GM23338 (cell line): ENCODE data around the gene L3MBTL4. TPM values are rescaled to one million over a fixed set of nuclear protein-coding genes. Genes with fewer than 3 reads are reported as not detected.

ENCODE experiments used
- ATAC-seq: fragments of 200-7000 bp; cut with Tn5 transposase; 3 replicates; pipeline ENCODE4 v1.9.1; 2020
- DNase-seq: peaks from one replicate; pipeline ENCODE4 v3.0.0-alpha.2; 2015; ENCODE audit warnings: low spot score
- H2AFZ ChIP-seq: fragments of 200-600 bp; sonication (generic); 2 replicates; pipeline ENCODE4 v1.8.0; 2016; ENCODE audit warnings: antibody characterized with exemption, mild to moderate bottlenecking, moderate library complexity
- H3F3A ChIP-seq: fragments of 200-600 bp; sonication (generic); replicated peaks from 2 replicates; pipeline ENCODE4 v1.8.0; 2017; ENCODE audit warnings: antibody characterized with exemption, mixed run types, low read depth
- H3K27ac ChIP-seq: fragments of 200-600 bp; sonication (generic); 2 replicates; pipeline ENCODE4 v1.6.1; 2016; ENCODE audit warnings: low read depth
- H3K27me3 ChIP-seq: fragments of 200-600 bp; sonication (generic); 2 replicates; pipeline ENCODE4 v1.8.0; 2016; ENCODE audit warnings: mild to moderate bottlenecking, mixed run types, moderate library complexity; ENCODE audit not compliant: insufficient read depth
- H3K36me3 ChIP-seq: fragments of 200-600 bp; sonication (generic); 2 replicates; pipeline ENCODE4 v1.8.0; 2016; ENCODE audit warnings: mild to moderate bottlenecking; ENCODE audit not compliant: insufficient read depth
- H3K4me1 ChIP-seq: fragments of 200-600 bp; sonication (generic); 2 replicates; pipeline ENCODE4 v1.8.0; 2016; ENCODE audit warnings: mild to moderate bottlenecking, moderate library complexity; ENCODE audit not compliant: insufficient read depth
- H3K4me2 ChIP-seq: fragments of 200-600 bp; sonication (generic); 2 replicates; pipeline ENCODE4 v1.7.1; 2017; ENCODE audit warnings: mixed run types
- H3K4me3 ChIP-seq: fragments of 200-600 bp; sonication (generic); 2 replicates; pipeline ENCODE4 v1.6.1; 2016; ENCODE audit warnings: mixed run types
- H3K79me2 ChIP-seq: fragments of 200-600 bp; sonication (generic); replicated peaks from 2 replicates; pipeline ENCODE4 v1.8.0; 2017; ENCODE audit warnings: mild to moderate bottlenecking; ENCODE audit not compliant: insufficient read depth
- H3K9me2 ChIP-seq: fragments of 200-600 bp; sonication (generic); 2 replicates; pipeline ENCODE4 v1.8.0; 2017; ENCODE audit not compliant: insufficient read depth
- H4K20me1 ChIP-seq: fragments of 200-600 bp; sonication (generic); replicated peaks from 2 replicates; pipeline ENCODE4 v1.8.0; 2017; ENCODE audit warnings: mild to moderate bottlenecking; ENCODE audit not compliant: insufficient read depth
- H3K27ac Mint-ChIP-seq: 2 replicates; pipeline ENCODE4 v1.8.0; 2020; ENCODE audit warnings: inconsistent platforms, mild to moderate bottlenecking, moderate library complexity, mixed read lengths
- H3K27me3 Mint-ChIP-seq: 3 replicates; pipeline ENCODE4 v1.8.0; 2022; ENCODE audit warnings: low read depth, mild to moderate bottlenecking, moderate library complexity, mixed read lengths, inconsistent platforms; ENCODE audit not compliant: insufficient read depth, poor library complexity
- H3K36me3 Mint-ChIP-seq: 3 replicates; pipeline ENCODE4 v1.8.0; 2021; ENCODE audit warnings: low read depth, mild to moderate bottlenecking, inconsistent platforms, moderate library complexity, mixed read lengths
- H3K4me1 Mint-ChIP-seq: 3 replicates; pipeline ENCODE4 v1.8.0; 2020; ENCODE audit warnings: mild to moderate bottlenecking, inconsistent platforms, mixed read lengths
- H3K4me3 Mint-ChIP-seq: 3 replicates; pipeline ENCODE4 v1.8.0; 2021; ENCODE audit warnings: moderate library complexity, mild to moderate bottlenecking, inconsistent platforms, mixed read lengths
- H3K9me3 Mint-ChIP-seq: 3 replicates; pipeline ENCODE4 v1.8.0; 2020; ENCODE audit warnings: moderate library complexity, mild to moderate bottlenecking, inconsistent platforms, mixed read lengths
- CTCF ChIP-seq, 2 experiments: fragments of 200-600 bp in 1 of 2; sonication (generic) in 1 of 2; conservative IDR thresholded peaks; 2 replicates each; pipeline versions ENCODE4 v1.5.1 to v1.6.1; 2016 to 2017; ENCODE audit warnings: antibody characterized with exemption in 2 of 2, low read depth in 2 of 2, mild to moderate bottlenecking in 2 of 2, moderate library complexity in 1 of 2
- JUNB ChIP-seq: IDR thresholded peaks from one replicate; pipeline ENCODE4 v1.6.1; 2016; ENCODE audit warnings: antibody characterized with exemption; ENCODE audit not compliant: unreplicated experiment
- STAT1 ChIP-seq: IDR thresholded peaks from one replicate; pipeline ENCODE4 v1.6.1; 2016; ENCODE audit warnings: antibody characterized with exemption; ENCODE audit not compliant: unreplicated experiment
- ZNF462 ChIP-seq: fragments of 250-450 bp; sonication (Bioruptor Pico); IDR thresholded peaks from 2 replicates; pipeline ENCODE4 v1.5.0; 2020; ENCODE audit warnings: mild to moderate bottlenecking, moderate library complexity
- polyA plus RNA-seq: library from polyadenylated mRNA; unstranded; fragments of >200 nt; fragmentation: Nextera tagmentation; extraction: Ambion mirVana; gene quantifications from 2 replicates; pipeline ENCODE4 v1.2.1, GENCODE V29; 2016
- total RNA-seq: library from RNA; depleted of rRNA; stranded (reverse); fragments of >200 nt; shearing (Covaris generic); gene quantifications from 2 replicates; pipeline ENCODE4 v1.2.3, GENCODE V29; 2014

Gene L3MBTL4
- total and polyA plus RNA-seq, 2 experiments from 2014 or later = 0.48 to 2.8 TPM

- no peak for TF ChIP-seq ZNF462 (CRISPR knock-in tag)
- no peak for TF ChIP-seq STAT1
Observed at GRCh38 chr18:6404834-6405233, 9.9 kb downstream of the L3MBTL4 start (continued).

- H3K4me1 Mint-ChIP-seq = peaks cover 7% of the 10 kb centered on the region
- H3K36me3 Mint-ChIP-seq = no peaks in the 10 kb centered on the region
- Histone ChIP-seq H2AFZ (no peak overlapping the region), H3K27ac (no peak overlapping the region), H3K27me3 (no peaks in the 10 kb centered on the region), H3K4me2 (no peak overlapping the region), H3K36me3 (no peaks in the 10 kb centered on the region), H3K4me3 (no peak overlapping the region), H3K79me2 (no peaks in the 10 kb centered on the region), H3K9me2 (no peaks in the 10 kb centered on the region), H3F3A (no peaks in the 10 kb centered on the region), H4K20me1 (no peaks in the 10 kb centered on the region), H3K4me1 (peaks cover 7% of the 10 kb centered on the region; the same call in 1 of the 2 replicates)
- H3K27me3 Mint-ChIP-seq = no peaks in the 10 kb centered on the region
- no peak overlapping the region for H3K4me3 Mint-ChIP-seq
- TF ChIP-seq CTCF (conservative IDR thresholded peaks at IDR 0.05; ENCODE audit: low read depth in 2 of 2) (peak; percentile 71 to 82), JUNB (no peak)
- no peaks in the 10 kb centered on the region for H3K9me3 Mint-ChIP-seq
- H3K27ac Mint-ChIP-seq = no peak overlapping the region
- DNase-seq (peak; percentile 51), ATAC-seq (peak; percentile 78)
Observed at GRCh38 chr18:6401687-6402086, 13.0 kb downstream of the L3MBTL4 start.
